GM19351 (cell line): ENCODE data around the gene ADGRG7.

Experiments used
- ATAC-seq: cut with Tn5 transposase; IDR thresholded peaks from one replicate; pipeline ENCODE4 v1.9.1; 2021; ENCODE audit warnings: mild to moderate bottlenecking, moderate library complexity; ENCODE audit not compliant: unreplicated experiment

ADGRG7 gene

GRCh38 chr3:100697172-100697571, 87.8 kb downstream of the ADGRG7 start:
- ATAC-seq = no peak

- no peak for ATAC-seq
These were observed 88.4 kb downstream of the ADGRG7 start for GRCh38 chr3:100697723-100698285.

- no peak for ATAC-seq
These were observed 89.3 kb downstream of the ADGRG7 start for GRCh38 chr3:100698736-100699135.

- no peak for ATAC-seq
These were observed 91.3 kb downstream of the ADGRG7 start for GRCh38 chr3:100700708-100701107.

- peak; percentile 66 for ATAC-seq
These were observed 92.9 kb downstream of the ADGRG7 start for GRCh38 chr3:100702082-100702979.

GRCh38 chr3:100702980-100703345, 93.6 kb downstream of the ADGRG7 start:
- no peak for ATAC-seq

GRCh38 chr3:100703865-100704264, 94.5 kb downstream of the ADGRG7 start:
- ATAC-seq = no peak

GRCh38 chr3:100706365-100706764, 97.0 kb downstream of the ADGRG7 start:
- ATAC-seq = no peak

GRCh38 chr3:100708644-100708988, 99.2 kb downstream of the ADGRG7 start:
- ATAC-seq = no peak

GRCh38 chr3:100708989-100709841, 99.8 kb downstream of the ADGRG7 start, which contains the start of gene TFG:
Gene TFG, plus strand, starts transcription at chr3:100709494. Its CDS starts 4,192 bp downstream, at chr3:100713686.
- peak; percentile 87 for ATAC-seq

GRCh38 chr3:100709842-100710260, 100.5 kb downstream of the ADGRG7 start:
- no peak for ATAC-seq

- ATAC-seq = peak; percentile 45
These were observed 101.0 kb downstream of the ADGRG7 start for GRCh38 chr3:100710261-100710968.

- no peak for ATAC-seq
These were observed 105.8 kb downstream of the ADGRG7 start for GRCh38 chr3:100715176-100715575.

GRCh38 chr3:100717063-100717462, 107.7 kb downstream of the ADGRG7 start:
- no peak for ATAC-seq

GRCh38 chr3:100717637-100718487, 108.5 kb downstream of the ADGRG7 start:
- ATAC-seq = no peak

GRCh38 chr3:100719136-100719535, 109.7 kb downstream of the ADGRG7 start:
- no peak for ATAC-seq

GRCh38 chr3:100720426-100720825, 111.0 kb downstream of the ADGRG7 start:
- no peak for ATAC-seq

- ATAC-seq = no peak
These were observed 116.6 kb downstream of the ADGRG7 start for GRCh38 chr3:100725935-100726513.

GRCh38 chr3:100726706-100727105, 117.3 kb downstream of the ADGRG7 start:
- no peak for ATAC-seq

GRCh38 chr3:100730524-100730923, 121.1 kb downstream of the ADGRG7 start:
- ATAC-seq = peak; percentile 72
